GM19397 (cell line): ENCODE data around the gene RASA3.

Experiments
- ATAC-seq: cut with Tn5 transposase; IDR thresholded peaks from one replicate; pipeline ENCODE4 v1.9.1; 2021; ENCODE audit warnings: mild to moderate bottlenecking, moderate library complexity; ENCODE audit not compliant: unreplicated experiment

Gene RASA3

DNA sequence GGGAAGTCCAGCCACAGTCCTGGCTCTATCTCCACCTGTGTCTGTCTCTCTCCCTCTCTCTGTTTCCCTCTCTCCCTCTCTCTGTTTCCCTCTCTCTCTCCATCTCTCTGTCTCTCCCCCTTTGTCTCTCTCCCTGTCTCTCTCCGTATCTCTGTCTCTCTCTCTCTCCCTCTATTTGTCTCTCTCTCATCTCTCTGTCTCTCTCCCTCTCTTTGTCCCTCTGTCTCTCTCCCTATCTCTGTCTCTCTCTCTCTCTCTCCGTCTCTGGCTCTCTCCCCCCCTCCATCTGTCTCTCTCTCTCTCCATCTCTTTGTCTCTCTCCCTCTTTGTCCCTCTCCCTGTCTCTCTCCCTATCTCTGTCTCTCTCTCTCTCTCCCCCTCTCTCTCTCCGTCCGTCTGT is 119.1 kb downstream of the RASA3 start:
- no peak for ATAC-seq

DNA sequence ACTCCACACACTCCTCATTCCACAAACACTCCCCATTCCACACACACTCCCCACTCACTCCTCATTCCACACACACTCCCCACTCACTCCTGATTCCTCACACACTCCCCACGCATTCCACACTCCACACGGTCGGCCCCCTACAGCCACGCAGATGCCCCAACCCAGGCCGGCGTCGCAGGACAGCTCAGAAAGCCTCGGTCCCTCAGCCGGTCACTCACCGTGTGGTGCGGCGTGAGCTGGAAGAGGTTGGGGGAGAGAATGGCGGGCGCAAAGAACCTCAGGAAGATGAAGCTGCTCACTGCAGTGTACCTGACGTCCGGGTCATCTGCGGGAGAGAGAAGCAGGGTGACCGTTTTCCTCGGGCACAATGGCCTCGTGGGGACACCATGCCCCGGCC is 119.5 kb downstream of the RASA3 start:
- ATAC-seq = no peak

DNA sequence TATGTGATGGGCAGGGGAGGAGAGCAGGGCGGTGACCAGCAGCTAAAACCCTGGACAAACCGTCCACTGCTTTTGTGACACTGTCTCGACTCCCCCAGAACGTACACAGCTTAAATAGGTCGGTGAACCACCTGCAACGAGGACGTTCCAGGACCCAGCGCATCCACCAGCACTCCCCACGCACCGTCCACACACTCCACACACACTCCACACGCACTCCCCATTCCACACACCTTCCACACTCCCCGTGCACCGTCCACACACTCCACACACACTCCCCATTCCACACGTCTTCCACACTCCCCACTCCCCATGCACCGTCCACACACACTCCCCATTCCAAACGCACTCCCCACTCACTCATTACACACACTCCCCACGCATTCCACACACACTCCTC is 120.3 kb downstream of the RASA3 start:
- ATAC-seq = no peak

DNA sequence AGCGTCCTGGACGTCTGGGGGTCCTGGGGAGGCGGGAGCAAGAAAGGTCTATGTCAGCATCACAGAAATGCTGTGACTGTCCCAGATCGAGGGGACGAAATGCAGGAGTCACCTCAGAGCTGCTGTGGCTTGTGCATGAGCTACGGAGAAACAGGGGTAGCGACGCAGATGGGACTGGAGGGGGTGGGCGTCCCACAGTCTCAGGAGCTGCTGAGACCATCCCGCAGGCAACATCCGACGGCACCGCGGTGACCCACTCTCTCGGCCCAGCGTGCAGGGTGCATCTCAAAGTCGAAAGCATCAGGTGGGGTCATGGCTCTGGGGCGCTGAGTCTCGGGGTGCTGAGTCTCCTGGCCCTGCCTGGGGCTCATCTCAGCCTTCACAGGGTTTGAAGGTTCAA is 121.2 kb downstream of the RASA3 start:
- ATAC-seq = no peak

DNA sequence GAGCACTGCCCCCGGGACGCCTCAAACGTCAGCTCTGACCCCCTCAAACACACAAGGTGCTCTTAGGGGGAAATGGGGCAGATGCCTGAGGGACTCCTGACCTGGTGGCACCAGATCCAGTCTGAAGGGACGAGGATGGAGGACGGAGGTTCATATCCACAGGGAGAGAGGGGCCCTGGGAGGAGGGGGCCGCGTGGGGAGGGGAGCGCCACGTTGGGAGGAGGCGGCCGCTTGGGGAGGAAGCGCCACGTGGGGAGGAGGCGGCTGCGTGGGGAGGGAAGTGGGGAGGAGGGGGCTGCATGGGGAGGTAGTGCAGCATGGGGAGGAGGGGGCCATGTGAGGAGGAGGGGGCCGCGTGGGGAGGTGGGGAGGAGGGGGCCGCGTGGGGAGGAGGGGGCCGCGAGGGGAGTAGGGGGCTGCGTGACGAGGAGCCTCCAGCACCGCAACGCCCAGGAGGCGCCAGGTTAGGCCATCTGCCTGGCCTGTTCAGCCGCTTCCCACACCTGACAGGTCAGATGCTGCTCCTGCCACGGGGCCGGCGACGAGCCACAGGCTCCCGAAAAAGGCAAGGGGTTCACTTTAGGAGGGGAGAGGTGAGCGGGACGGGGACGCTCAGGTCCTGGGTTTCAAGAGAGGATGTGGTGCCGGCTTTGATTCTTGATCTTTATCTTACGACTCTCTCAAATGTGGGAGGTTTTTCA is 121.9 kb downstream of the RASA3 start:
- ATAC-seq = no peak

DNA sequence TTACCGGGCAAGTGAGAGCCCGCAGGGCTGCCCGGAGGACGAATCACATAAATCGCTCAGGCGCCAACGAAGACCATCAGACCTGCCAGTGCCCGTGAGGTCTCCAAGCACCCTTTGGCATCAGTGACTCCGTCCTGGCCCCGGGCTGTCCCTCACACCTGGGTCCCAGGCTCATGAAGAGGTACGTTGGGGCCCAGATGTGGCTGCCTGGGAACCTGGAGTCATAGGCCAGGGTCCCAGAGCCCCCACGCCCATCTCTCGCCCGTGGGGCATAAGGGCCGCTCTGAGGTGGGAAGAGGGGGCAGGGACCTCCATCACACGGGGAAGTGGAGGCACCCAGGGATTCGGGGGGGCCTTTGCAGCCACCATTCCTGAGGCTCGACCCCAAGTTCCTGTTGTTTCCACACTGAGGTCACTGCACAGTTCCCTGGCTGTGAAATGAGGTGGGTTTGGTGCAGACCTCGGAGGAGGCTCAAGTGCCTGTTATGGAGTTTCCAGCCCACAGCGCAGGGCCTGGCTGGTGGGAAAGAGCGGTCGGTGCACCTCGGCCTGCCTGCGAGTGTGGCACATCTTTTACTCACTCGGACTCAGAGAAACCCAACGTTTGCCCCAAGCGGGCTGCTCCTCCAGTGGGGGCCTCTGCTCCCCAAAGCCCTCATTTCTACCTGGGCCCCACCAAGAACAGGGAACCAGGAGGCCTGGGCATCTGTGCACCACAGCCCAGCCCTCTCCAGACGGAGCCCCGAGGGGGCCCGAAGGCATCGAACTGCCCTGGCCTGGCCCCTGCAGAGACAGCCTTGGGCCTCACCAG is 122.6 kb downstream of the RASA3 start:
- ATAC-seq = no peak

DNA sequence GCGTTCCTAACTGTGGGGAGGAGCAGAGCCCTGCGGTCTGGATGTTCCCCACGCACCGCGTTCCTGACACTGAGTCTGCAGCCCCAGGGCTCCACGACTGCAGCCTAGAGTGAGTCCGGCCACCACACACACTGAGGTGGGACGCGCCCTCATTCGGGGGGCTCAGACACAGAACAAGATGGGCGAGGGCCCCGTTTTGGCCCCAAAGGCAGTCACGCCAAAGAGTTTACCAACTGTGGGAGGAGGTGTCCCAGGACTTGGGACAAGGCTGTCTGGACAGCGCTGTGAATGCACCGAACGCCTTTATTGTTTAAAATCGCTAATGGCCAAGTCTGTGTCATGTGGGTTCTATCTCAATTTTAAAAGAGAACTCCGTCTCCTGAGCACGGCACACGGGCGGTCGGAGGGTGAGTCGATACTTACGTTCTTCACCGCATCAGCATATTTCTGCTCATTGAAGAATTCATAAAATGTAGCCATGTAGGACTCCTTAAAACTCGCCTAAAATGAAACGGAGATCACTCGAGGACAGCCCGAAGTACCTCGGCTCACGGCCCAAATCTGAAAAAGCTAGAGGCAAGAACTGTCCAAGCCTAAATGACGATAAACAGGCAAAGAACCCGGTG is 123.3 kb downstream of the RASA3 start:
- ATAC-seq = no peak

DNA sequence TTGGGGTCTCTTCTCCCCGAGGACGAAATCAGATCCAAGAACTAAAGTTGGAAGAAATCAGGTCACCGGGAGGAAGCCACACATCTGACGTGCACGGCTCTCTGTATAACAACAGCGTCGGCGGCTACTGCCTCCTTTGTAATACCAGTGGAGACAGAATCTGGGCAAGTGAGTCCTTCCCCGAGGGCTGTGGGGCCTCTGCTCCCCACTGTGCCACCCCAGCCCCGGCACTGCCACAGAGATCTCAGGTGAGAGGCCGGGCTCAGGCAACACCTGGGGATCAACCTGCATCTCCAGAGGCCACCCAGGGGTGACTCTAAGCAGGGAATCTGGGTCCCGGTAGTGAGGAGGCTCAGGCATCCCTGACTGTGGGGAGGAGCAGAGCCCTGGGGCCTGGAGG is 124.9 kb downstream of the RASA3 start:
- no peak for ATAC-seq

DNA sequence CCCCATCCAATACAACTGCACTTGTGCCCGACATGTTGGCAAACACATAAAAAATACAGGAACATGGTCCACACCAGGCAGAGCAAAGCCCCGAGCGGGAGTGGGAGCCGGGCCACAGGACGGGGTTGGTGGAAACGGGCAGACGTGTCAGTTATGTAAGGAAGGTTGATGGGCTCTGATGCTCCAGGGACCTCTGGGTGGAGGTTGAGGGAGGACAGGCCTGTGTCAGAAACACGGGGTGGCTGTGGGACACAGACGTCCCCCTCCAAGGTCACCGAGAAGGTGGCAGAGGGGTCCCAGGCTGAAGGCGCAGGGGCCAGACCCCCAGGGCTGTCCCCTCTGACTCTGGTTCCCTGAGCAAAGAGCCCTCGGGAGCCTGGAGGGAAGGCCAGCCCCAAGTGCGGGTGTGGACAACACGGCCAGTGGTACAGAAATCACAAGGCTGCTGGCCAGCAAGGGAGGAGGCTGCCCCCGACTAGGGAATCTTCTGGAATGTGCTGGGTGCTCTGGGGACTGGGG is 127.2 kb downstream of the RASA3 start:
- ATAC-seq = no peak

DNA sequence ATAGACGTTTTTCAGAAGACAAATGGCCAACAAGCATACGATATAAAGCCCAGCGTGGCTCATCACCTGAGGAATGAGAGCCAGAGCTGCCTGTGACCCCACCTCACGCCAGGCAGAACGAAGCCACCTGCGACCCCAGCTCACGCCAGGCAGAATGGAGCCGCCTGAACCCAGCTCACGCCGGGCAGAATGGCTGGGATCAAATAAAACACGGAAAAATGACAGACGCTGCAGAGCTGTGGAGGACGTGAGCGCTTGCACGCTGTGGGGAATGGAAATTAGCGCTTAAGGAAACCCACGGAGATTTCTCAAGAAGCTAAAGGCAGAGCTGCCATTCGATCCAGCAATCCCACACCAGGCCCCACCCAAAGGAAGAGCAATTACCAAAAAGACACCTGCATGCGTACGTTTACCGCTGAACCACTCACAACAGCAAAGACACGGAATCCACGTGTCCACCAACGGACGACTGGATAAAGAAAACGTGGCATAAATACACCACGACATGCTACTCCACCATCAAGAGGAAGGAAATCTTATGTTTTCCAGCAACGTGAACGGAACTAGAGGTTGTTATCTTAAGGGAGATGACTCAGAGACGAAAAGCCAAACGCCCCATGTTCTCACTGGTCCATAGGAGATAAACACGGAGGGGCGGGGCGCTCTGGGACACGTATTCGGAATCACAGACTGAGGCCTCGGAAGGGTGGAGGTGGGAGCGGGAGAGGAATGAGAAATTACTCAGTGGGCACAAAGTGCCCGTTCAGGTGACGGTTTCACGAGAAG is 127.8 kb downstream of the RASA3 start:
- ATAC-seq = no peak

DNA sequence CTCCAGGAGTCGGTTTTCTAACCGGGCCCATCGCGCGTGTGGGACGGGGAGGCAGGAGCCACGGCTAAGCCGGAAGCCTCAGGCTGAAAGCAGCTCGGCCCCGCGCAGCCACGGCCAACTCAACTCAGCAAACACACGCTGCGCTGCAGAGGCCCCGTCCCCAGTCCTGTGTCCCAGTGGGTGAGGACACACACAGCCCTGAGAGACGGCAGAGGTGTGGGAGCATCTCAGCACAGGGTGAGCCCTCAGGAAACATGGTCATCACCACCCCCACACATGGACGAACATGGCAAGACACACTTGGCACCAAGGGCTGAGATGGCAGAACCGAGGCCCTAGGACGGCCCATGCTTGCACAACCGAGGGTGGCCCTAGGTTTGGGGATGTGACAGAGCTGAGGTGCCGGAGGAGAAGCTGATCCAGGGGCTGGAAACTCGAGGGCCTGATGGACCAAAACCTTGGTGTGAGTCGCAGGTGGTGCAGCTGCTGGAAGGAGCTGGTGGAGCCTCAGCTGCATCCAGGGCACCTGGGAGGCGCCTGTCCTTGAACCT is 129.6 kb downstream of the RASA3 start:
- ATAC-seq = no peak

DNA sequence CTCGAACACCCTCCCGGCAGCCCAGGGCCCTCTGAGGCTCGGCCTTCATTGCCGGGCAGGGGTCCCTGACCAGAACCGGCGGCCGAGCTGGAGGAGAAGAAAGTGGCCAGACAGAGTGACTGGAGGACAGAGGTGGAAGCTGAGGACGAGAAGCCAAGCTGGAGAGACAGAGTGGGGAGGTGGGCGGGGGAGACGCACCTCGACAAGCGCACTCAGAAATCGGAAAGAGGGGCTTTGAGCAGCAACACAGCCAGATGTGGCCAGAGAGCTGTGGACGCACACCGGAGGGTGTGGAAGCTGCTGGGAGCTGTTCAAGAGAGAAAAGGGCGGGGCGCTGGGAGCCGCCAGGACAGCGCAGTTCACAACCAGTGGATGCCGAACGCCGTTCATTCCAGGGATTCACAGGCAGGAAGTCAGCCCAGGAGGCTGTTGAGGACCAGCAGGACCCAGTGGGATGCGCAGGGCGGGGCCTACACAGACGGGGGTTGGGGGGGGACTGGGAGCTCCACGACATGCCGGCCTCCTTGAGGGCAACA is 130.3 kb downstream of the RASA3 start:
- ATAC-seq = no peak

DNA sequence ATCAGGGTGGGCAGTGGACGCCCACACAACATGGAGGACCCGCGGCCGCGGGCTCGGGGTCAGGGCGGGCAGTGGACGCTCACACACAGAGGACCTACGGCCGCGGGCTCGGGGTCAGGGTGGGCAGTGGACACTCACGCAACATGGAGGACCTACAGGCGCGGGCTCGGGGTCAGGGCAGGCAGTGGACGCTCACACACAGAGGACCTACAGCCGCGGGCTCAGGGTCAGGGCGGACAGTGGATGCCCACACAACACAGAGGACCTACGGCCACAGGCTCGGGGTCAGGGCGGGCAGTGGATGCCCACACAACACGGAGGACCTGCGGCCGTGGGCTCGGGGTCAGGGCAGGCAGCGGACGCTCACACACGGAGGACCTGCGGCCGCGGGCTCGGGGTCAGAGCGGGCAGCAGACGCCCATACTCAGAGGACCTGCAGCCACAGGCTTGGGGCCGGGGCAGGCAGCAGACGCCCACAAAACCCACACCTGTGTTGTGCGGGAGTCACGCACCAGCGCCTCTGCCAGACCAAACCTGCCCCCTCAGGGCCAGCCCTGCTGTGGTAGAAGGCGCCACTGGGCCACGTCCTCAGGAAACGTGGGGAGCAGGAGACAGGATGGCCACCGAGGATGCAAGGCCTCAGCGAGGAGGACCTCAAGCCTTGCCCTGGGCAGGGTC is 131.0 kb downstream of the RASA3 start:
- no peak for ATAC-seq

DNA sequence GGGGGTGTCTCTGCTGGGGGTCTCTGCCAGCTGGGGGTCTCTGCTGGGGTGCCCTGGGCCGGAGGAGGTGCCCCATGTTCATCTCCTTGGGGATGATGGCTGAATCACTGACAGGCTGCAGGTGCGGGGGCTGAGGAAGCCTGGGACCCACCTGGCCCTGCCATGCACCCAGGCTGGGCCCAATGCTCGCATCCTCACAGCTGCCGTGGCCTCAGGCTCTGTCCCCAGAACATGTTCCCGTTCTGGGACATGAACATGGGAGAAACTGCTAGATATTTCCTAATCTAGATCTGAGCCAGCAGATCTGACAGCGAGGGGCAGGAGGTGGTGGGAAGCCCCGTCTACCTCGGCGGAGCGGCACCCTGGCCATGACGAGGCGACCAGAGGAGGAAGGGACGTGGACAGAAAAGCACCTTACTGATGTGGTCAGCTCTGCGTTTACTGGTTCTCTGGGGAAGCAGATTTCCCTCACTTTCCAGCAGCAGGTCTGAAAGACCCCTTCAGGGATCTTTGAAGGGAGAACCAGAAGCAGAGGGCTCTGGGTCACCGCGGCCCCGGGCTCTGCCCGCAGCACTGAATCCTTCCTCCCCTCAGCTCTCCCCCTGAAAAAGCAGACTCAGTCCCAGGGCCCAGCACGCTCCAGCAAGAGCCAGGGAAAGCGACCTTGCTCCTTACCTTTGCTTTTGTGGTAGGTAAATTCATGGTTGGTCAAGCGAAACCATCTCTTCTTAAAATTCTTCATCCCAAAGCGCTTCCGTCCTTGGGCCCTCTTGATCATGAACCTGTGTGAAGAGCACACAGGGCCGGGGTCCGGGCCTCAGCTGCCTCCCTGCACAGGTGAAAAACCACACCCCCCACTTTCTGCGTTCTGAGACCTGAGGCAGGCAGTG is 132.0 kb downstream of the RASA3 start:
- ATAC-seq = no peak

DNA sequence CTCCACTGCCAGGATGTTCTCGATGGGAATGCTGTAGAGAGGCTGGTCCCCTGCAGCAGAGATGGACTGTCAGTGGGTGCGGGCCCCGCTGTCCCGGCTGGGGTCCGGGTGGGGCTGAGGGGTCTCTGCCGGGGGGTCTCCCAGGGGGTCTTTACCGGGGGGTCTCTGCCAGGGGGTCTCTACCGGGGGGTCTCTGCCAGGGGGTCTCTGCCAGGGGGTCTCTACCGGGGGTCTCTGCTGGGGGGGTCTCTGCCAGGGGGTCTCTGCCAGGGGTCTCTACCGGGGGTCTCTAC is 132.9 kb downstream of the RASA3 start:
- no peak for ATAC-seq

DNA sequence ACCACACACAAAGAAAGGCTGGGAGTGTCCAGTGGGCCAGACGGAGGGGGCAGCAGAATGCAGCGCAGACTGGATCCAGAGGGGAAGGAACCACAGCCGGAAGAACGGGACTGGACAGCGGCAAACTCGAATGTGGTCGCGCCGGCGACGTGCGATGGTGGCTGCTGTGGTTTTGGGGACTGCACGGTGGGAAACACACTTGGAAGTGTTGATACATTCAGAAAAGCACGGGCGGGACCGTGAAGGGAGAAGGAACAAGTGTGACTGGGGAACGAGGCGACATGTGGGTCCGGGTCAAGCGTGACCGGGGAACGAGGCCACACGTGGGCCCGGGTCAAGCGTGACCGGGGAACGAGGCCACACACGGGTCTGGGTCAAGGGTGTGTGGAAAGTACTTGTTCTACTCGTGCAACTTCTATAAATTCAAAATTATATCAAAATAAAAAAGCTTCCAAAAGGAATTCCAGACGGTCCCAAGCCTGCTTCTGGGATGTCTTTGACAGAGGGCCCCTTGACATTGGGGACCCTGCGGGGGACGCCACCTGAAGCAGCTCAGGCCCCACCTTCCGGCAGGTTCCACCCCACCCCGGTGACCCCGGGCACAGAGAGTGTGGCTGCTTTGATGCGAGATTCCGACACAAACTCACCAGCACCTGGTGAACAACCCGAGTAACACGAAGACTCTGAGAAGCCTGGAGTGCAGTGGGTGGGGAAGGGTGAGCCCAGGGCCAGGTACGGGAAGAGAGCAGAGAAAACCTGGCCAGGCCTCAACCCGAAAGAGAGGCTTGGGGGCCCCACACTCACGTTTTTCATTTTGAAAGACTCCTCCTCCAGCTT is 133.4 kb downstream of the RASA3 start:
- no peak for ATAC-seq

DNA sequence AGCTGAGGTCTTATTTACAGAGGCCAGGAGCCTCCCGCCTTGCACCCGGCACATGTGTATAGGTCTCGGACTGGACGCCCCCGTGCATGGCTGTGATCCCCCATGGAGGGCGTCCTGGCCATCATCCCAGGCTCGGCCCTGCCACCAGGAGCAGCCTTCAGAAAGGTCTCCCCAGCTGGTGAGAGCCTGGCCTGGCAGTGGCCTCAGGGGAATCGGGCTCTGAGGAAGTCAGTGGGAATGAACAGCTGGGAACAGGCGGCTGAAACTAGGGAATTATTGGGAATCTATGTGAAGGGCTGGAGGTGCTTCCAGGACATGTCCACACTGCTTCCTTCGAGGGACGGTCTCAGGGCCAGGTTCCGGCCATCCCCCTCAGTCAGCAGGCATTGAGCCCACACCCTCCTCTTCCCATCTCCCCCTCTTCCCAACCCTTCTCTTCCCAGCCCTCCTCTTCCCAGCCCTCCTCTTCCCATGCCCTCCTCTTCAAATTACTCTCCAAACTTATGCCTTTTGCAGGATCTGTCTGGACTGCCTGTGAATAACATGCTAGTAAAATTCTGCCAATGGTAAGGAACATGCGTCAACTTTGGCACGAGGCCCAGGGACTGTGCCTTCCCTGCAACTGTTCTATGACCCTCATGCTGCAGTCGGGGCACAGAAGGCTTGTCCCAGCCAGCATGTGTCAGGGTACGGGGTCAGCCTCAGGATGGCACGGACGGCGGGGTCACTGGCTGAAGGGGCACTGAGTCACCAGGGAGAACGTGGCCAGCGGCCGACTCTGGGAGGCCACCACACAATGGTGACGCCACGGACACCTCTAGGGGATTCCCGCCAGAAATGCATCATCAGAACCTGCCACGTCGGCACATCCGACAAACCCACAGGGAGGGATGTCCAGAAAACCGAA is 134.3 kb downstream of the RASA3 start:
- ATAC-seq = no peak
